H1 (cell line): ENCODE data around the gene CUX1. TPM values are rescaled to one million over a fixed set of nuclear protein-coding genes. Genes with fewer than 3 reads are reported as not detected.

Experiments
- CTCF ChIA-PET: fragments of 300-600 bp; sonication (Branson Sonifier 250); formaldehyde crosslinking; loops from one replicate; lab custom pipeline; 2021; ENCODE audit not compliant: partially characterized antibody; lab: Charles Lee
- POLR2A ChIA-PET: fragments of 300-600 bp; sonication (Branson Sonifier 250); formaldehyde crosslinking; loops from one replicate; lab custom pipeline; 2021; ENCODE audit warnings: inconsistent platforms; ENCODE audit not compliant: partially characterized antibody; lab: Charles Lee
- DNase-seq, 2 experiments: peaks; one replicate each; pipeline versions ENCODE4 v3.0.0 to v3.0.0-alpha.2; 2010 to 2022; ENCODE audit warnings: low spot score in 2 of 2, low read depth in 1 of 2, mixed read lengths in 1 of 2
- FAIRE-seq: peaks from 2 replicates; lab custom pipeline; 2011; peaks lifted over from hg19 to GRCh38; lab: Jason Lieb, UNC
- H2AFZ ChIP-seq: 2 replicates; pipeline ENCODE4 v1.8.1; 2012; ENCODE audit warnings: low read length, inconsistent platforms
- H2AK5ac ChIP-seq: 2 replicates; pipeline ENCODE4 v1.6.1; 2013; ENCODE audit warnings: low read depth, low read length
- H2BK120ac ChIP-seq: replicated peaks from 2 replicates; pipeline ENCODE3; 2013; ENCODE audit warnings: low read depth, low read length, inconsistent platforms
- H2BK12ac ChIP-seq: 2 replicates; pipeline ENCODE4 v1.6.1; 2013; ENCODE audit warnings: low read depth, low read length
- H2BK15ac ChIP-seq: 2 replicates; pipeline ENCODE4 v1.6.1; 2013; ENCODE audit warnings: low read length
- H2BK20ac ChIP-seq: 2 replicates; pipeline ENCODE4 v1.6.1; 2013; ENCODE audit warnings: low read length
- H2BK5ac ChIP-seq: 2 replicates; pipeline ENCODE4 v1.6.1; 2013; ENCODE audit warnings: low read depth, low read length
- H3K14ac ChIP-seq: 2 replicates; pipeline ENCODE4 v1.6.1; 2013; ENCODE audit warnings: inconsistent platforms; ENCODE audit not compliant: insufficient read length
- H3K18ac ChIP-seq: 2 replicates; pipeline ENCODE4 v1.6.1; 2013; ENCODE audit warnings: low read length; ENCODE audit errors: extremely low read depth
- H3K23ac ChIP-seq: 2 replicates; pipeline ENCODE4 v1.6.1; 2013; ENCODE audit warnings: inconsistent platforms; ENCODE audit not compliant: insufficient read length
- H3K23me2 ChIP-seq: 2 replicates; pipeline ENCODE4 v1.6.1; 2013; ENCODE audit warnings: low read depth, low read length
- H3K27ac ChIP-seq: 2 replicates; pipeline ENCODE4 v1.6.1; 2011; ENCODE audit warnings: low read depth, low read length, inconsistent platforms
- H3K27me3 ChIP-seq, 4 experiments: replicated peaks in 1 of 4; 1 replicate in 1 of 4; 2 replicates in 3 of 4; pipeline versions ENCODE4 v1.6.1 to v1.8.1; 2011 to 2013; ENCODE audit warnings: low read length in 3 of 4, mild to moderate bottlenecking in 3 of 4, inconsistent platforms in 2 of 4, mixed read lengths in 2 of 4, moderate library complexity in 1 of 4; ENCODE audit not compliant: control insufficient read depth in 3 of 4, insufficient read depth in 3 of 4; ENCODE audit errors: extremely low read depth in 1 of 4
- H3K36me3 ChIP-seq, 4 experiments: 2 replicates each; pipeline versions ENCODE4 v1.6.1 to v1.8.1; 2011 to 2013; ENCODE audit warnings: mild to moderate bottlenecking in 4 of 4, low read length in 3 of 4, moderate library complexity in 2 of 4, control low read depth in 1 of 4, inconsistent platforms in 1 of 4; ENCODE audit not compliant: insufficient read depth in 4 of 4, control insufficient read depth in 2 of 4
- H3K4ac ChIP-seq: replicated peaks from 2 replicates; pipeline ENCODE3; 2013; ENCODE audit warnings: low read length, low read depth, mixed read lengths, inconsistent platforms; ENCODE audit not compliant: insufficient read length
- H3K4me1 ChIP-seq, 4 experiments: replicated peaks in 1 of 4; 1 replicate in 1 of 4; 2 replicates in 3 of 4; pipeline versions ENCODE4 v1.6.1 to v1.8.1; 2011 to 2013; ENCODE audit warnings: low read length in 3 of 4, inconsistent platforms in 2 of 4, mixed read lengths in 1 of 4; ENCODE audit not compliant: insufficient read depth in 4 of 4, control insufficient read depth in 3 of 4
- H3K4me2 ChIP-seq, 2 experiments: 2 replicates each; pipeline versions ENCODE4 v1.6.1 to v1.8.1; 2011 to 2013; ENCODE audit warnings: low read depth in 2 of 2, low read length in 2 of 2, control low read depth in 1 of 2, inconsistent platforms in 1 of 2, mild to moderate bottlenecking in 1 of 2; ENCODE audit not compliant: insufficient read depth in 1 of 2
- H3K4me3 ChIP-seq, 4 experiments: fragments of 200-600, 300-600 bp in 1 of 4; sonication (generic), shearing (Covaris generic), sonication (Bioruptor Twin) in 1 of 4; 2 replicates each; pipeline versions ENCODE4 v1.5.1 to v1.8.1; 2011 to 2016; ENCODE audit warnings: low read length in 4 of 4, low read depth in 3 of 4, control low read depth in 2 of 4, inconsistent platforms in 2 of 4, mild to moderate bottlenecking in 2 of 4, mixed read lengths in 1 of 4, moderate library complexity in 1 of 4; ENCODE audit not compliant: insufficient read depth in 2 of 4; ENCODE audit errors: extremely low read depth in 1 of 4
- H3K56ac ChIP-seq: replicated peaks from 2 replicates; pipeline ENCODE3; 2013; ENCODE audit warnings: low read depth, mild to moderate bottlenecking, mixed read lengths, low read length, inconsistent platforms; ENCODE audit not compliant: insufficient read length
- H3K79me1 ChIP-seq: 2 replicates; pipeline ENCODE4 v1.6.1; 2013; ENCODE audit warnings: low read depth, low read length, control low read depth
- H3K79me2 ChIP-seq, 2 experiments: 2 replicates each; pipeline versions ENCODE4 v1.6.1 to v1.8.1; 2012 to 2013; ENCODE audit warnings: low read length in 2 of 2, mild to moderate bottlenecking in 2 of 2, inconsistent platforms in 1 of 2; ENCODE audit not compliant: insufficient read depth in 2 of 2, control insufficient read depth in 1 of 2
- H3K9ac ChIP-seq, 4 experiments: replicated peaks in 1 of 4; 1 replicate in 1 of 4; 2 replicates in 3 of 4; pipeline versions ENCODE4 v1.6.1 to v1.8.1; 2011 to 2013; ENCODE audit warnings: low read depth in 3 of 4, low read length in 3 of 4, control low read depth in 2 of 4, mild to moderate bottlenecking in 2 of 4, moderate library complexity in 2 of 4, inconsistent platforms in 1 of 4; ENCODE audit errors: extremely low read depth in 1 of 4
- H3K9me3 ChIP-seq, 2 experiments: 2 replicates each; pipeline versions ENCODE4 v1.6.1 to v1.8.1; 2012 to 2013; ENCODE audit warnings: mild to moderate bottlenecking in 2 of 2, moderate library complexity in 2 of 2, control low read depth in 1 of 2, inconsistent platforms in 1 of 2, low read depth in 1 of 2, low read length in 1 of 2, mixed read lengths in 1 of 2; ENCODE audit not compliant: insufficient read depth in 2 of 2
- H4K20me1 ChIP-seq, 2 experiments: replicated peaks in 1 of 2; 2 replicates each; pipeline versions ENCODE3 to v1.8.1; 2011 to 2013; ENCODE audit warnings: inconsistent platforms in 2 of 2, low read length in 2 of 2, mild to moderate bottlenecking in 1 of 2; ENCODE audit not compliant: insufficient read depth in 2 of 2, control insufficient read depth in 1 of 2
- H4K5ac ChIP-seq: 2 replicates; pipeline ENCODE4 v1.6.1; 2013; ENCODE audit warnings: low read length, low read depth, mixed read lengths, inconsistent platforms; ENCODE audit not compliant: insufficient read length
- H4K8ac ChIP-seq: 2 replicates; pipeline ENCODE4 v1.8.0; 2013; ENCODE audit warnings: mild to moderate bottlenecking, moderate library complexity, low read length, inconsistent platforms; ENCODE audit not compliant: insufficient read depth; ENCODE audit errors: extremely low read depth
- H4K91ac ChIP-seq: replicated peaks from 2 replicates; pipeline ENCODE3; 2013; ENCODE audit warnings: low read length, mixed read lengths, inconsistent platforms; ENCODE audit not compliant: insufficient read length
- ASH2L ChIP-seq: fragments of 200-600, 300-600 bp; sonication (generic); IDR thresholded peaks from one replicate; pipeline ENCODE4 v1.7.1; 2017; ENCODE audit warnings: low read length
- CBX8 ChIP-seq: fragments of 300-800, 300-1000 bp; sonication (generic); IDR thresholded peaks from 2 replicates; pipeline ENCODE4 v1.7.1; 2016; ENCODE audit warnings: low read depth, low read length, borderline replicate concordance
- E2F6 ChIP-seq: IDR thresholded peaks from 2 replicates; pipeline ENCODE4 v1.6.1; 2012; ENCODE audit warnings: inconsistent platforms
- KDM5A ChIP-seq: fragments of 200-600 bp; IDR thresholded peaks from 2 replicates; pipeline ENCODE4 v1.7.1; 2012; ENCODE audit warnings: mild to moderate bottlenecking, low read length, inconsistent platforms, mixed read lengths
- NANOG ChIP-seq: IDR thresholded peaks from 2 replicates; pipeline ENCODE4 v1.6.1; 2011; ENCODE audit warnings: low read length, low read depth, mild to moderate bottlenecking, inconsistent platforms; ENCODE audit not compliant: insufficient read depth, poor library complexity, severe bottlenecking
- POU5F1 ChIP-seq: IDR thresholded peaks from 2 replicates; pipeline ENCODE4 v1.6.1; 2011; ENCODE audit warnings: low read depth, mild to moderate bottlenecking, low read length, moderate library complexity
- RFX5 ChIP-seq: IDR thresholded peaks from 2 replicates; pipeline ENCODE4 v1.6.1; 2011; ENCODE audit warnings: low read depth, low read length, improper control_type of control experiment, borderline replicate concordance
- SP1 ChIP-seq: IDR thresholded peaks from 2 replicates; pipeline ENCODE4 v1.6.1; 2011; ENCODE audit warnings: low read depth, low read length
- SP2 ChIP-seq: IDR thresholded peaks from 2 replicates; pipeline ENCODE4 v1.6.1; 2012; ENCODE audit warnings: mild to moderate bottlenecking, low read length, inconsistent platforms
- YY1 ChIP-seq: IDR thresholded peaks from 2 replicates; pipeline ENCODE4 v1.6.1; 2011; ENCODE audit warnings: low read depth, mild to moderate bottlenecking, low read length
- WGBS, 2 experiments: shearing (Covaris generic) in 1 of 2; methylation state at CpG; one replicate each; pipeline versions ENCODE4 v1.1.6 to v1.1.7; 2013 to 2015; ENCODE audit warnings: low lambda C conversion rate in 2 of 2, mixed read lengths in 2 of 2, inconsistent platforms in 1 of 2, low coverage in 1 of 2, missing lambda C conversion rate in 1 of 2; ENCODE audit not compliant: insufficient replicate concordance in 2 of 2, insufficient coverage in 1 of 2, insufficient read length in 1 of 2; ENCODE audit errors: extremely low coverage in 1 of 2, missing lambda C conversion rate in 1 of 2; 5-methylcytosine and 5-hydroxymethylcytosine counted together
- polyA plus RNA-seq, 7 experiments: library from polyadenylated mRNA; depleted of rRNA in 3 of 7; stranded (reverse) in 5 of 7; unstranded in 2 of 7; fragments of >200 nt in 5 of 7; fragments of 200-250 nt in 2 of 7; gene quantifications; 1 replicate in 5 of 7; 2 replicates in 1 of 7; 4 replicates in 1 of 7; pipeline versions ENCODE4 v1.2.1 to v1.2.3, GENCODE V29; 2011 to 2013; ENCODE audit warnings: missing spikeins in 2 of 7, mixed read lengths in 2 of 7
- total RNA-seq: library from RNA; stranded (reverse); fragmentation: NEBNext Ultra II Directional; extraction: Animal tissue kit (Norgen Biotek cat#: 25700); gene quantifications from 2 replicates; pipeline ENCODE4 v1.2.1, GENCODE V29; 2021

The CUX1 gene
- total and polyA plus RNA-seq, 2 of the 8 experiments (the other 6 are each of a cell fraction or from before 2014, with no cell fraction given): 21.6 to 65.9 TPM

GRCh38 chr7:101993311-101993710 lies 175.9 kb downstream of the CUX1 start:
- H2AFZ ChIP-seq: no peak overlapping the region
- POLR2A ChIA-PET: interaction anchor here (1.0 to 1.4 kb wide), 2 partner anchors 8 to 215 kb away, joined by 3 to 6 read pairs; no protein-coding TSS in a partner anchor
- no peaks in the 10 kb centered on the region for H3K27me3 ChIP-seq
- H3K23ac ChIP-seq: no peak overlapping the region
- WGBS, 2 experiments: 89% methylated on average over 8 of the region's 8 CpGs; no CpG with 5 or more reads in 1 of the 2 experiments
- peaks cover 0 to 14% (median 2%) of the 10 kb centered on the region in 4 experiments; a peak in 2 of 7 replicates for H3K4me1 ChIP-seq
- DNase-seq (no peak), FAIRE-seq (no peak)
- peaks cover 0 to 32% of the 10 kb centered on the region in 2 experiments; a peak in 1 of 4 replicates for H3K79me2 ChIP-seq
- no peak overlapping the region for H3K56ac ChIP-seq
- H3K18ac ChIP-seq: no peak overlapping the region
- H3K36me3 ChIP-seq: no peaks in the 10 kb centered on the region
- H3K23me2 ChIP-seq: no peaks in the 10 kb centered on the region
- no peak overlapping the region for H2AK5ac ChIP-seq
- no peak for TF ChIP-seq RFX5
- TF ChIP-seq SP2: no peak
- no peak for TF ChIP-seq POU5F1
- TF ChIP-seq CBX8: no peak
- no peak for TF ChIP-seq NANOG
- TF ChIP-seq KDM5A: no peak
- TF ChIP-seq E2F6: no peak
- no peak for TF ChIP-seq ASH2L
- no peak for TF ChIP-seq SP1
- no peak for TF ChIP-seq YY1
- no peak overlapping the region for H3K14ac ChIP-seq
- H2BK20ac ChIP-seq: no peak overlapping the region
- H3K9ac ChIP-seq: no peak overlapping the region
- no peak overlapping the region for H2BK120ac ChIP-seq
- H3K4me3 ChIP-seq: no peak overlapping the region
- H2BK5ac ChIP-seq: no peak overlapping the region
- no peak overlapping the region for H3K4ac ChIP-seq
- H4K20me1 ChIP-seq: peaks cover 1 to 5% of the 10 kb centered on the region in 2 experiments
- no peak overlapping the region for H4K8ac ChIP-seq
- H2BK12ac ChIP-seq: no peak overlapping the region
- H2BK15ac ChIP-seq: no peak overlapping the region
- no peak overlapping the region for H4K91ac ChIP-seq
- no peak overlapping the region for H3K4me2 ChIP-seq
- CTCF ChIA-PET: interaction anchor here (1.0 to 1.4 kb wide), 2 partner anchors 8 to 244 kb away, joined by 3 to 5 read pairs; no protein-coding TSS in a partner anchor
- no peaks in the 10 kb centered on the region for H3K9me3 ChIP-seq
- no peak overlapping the region for H3K27ac ChIP-seq
- no peak overlapping the region for H4K5ac ChIP-seq
- H3K79me1 ChIP-seq: peaks cover 10% of the 10 kb centered on the region
